SU-DHL-6 (cell line): Measurements from ENCODE around the gene ABL2.
"Not testable (repeated sequence)": the region's sequence is repeated elsewhere in the genome, so short reads cannot be mapped to it uniquely, and the experiment has no call there.

Experiments
- CTCF ChIP-seq: fragments of 200-600 bp; sonication (generic); IDR thresholded peaks from one replicate; pipeline ENCODE4 v1.5.1; 2017; ENCODE audit warnings: antibody characterized with exemption, mild to moderate bottlenecking, low read length, moderate library complexity; ENCODE audit not compliant: insufficient read depth, poor library complexity, severe bottlenecking
- EZH2phosphoT487 ChIP-seq: fragments of 200-600 bp; sonication (generic), shearing (Covaris generic); conservative IDR thresholded peaks from 2 replicates; pipeline ENCODE4 v1.6.1; 2018; ENCODE audit warnings: mild to moderate bottlenecking, antibody characterized with exemption, low read length, moderate library complexity, mixed read lengths

GRCh38 chr1:179213317-179213716 lies 16.2 kb downstream of the ABL2 start:
- not testable (repeated sequence) for TF ChIP-seq CTCF, EZH2phosphoT487
